NK-92 treated with Interleukin-12 subunit alpha and Interleukin-12 subunit beta, amount 100 ng/mL, for 24 hours (cell line): Measurements from ENCODE around the gene GPSM1.
A peak's percentile ranks its signal among the peaks of the same experiment; 100 is the strongest.
"Not testable (repeated sequence)": the region's sequence is repeated elsewhere in the genome, so short reads cannot be mapped to it uniquely, and the experiment has no call there.

Experiments
- DNase-seq: peaks from one replicate; lab custom pipeline; 2025; lab: John Stamatoyannopoulos, UW

The GPSM1 gene

GRCh38 chr9:136397643-136398042 lies 70.3 kb downstream of the GPSM1 start:
- DNase-seq = no peak

- no peak for DNase-seq
These were observed 70.9 kb downstream of the GPSM1 start for GRCh38 chr9:136398286-136398685.

GRCh38 chr9:136399176-136400037 lies 72.1 kb downstream of the GPSM1 start:
- no peak for DNase-seq

- peak; percentile 58 for DNase-seq
These were observed 72.9 kb downstream of the GPSM1 start, which contains the start of gene SNAPC4 for GRCh38 chr9:136400038-136400834. Gene SNAPC4, minus strand, starts transcription at chr9:136400170. Its CDS starts 1,742 bp downstream, at chr9:136398428.

GRCh38 chr9:136401173-136401922 lies 74.0 kb downstream of the GPSM1 start:
- no peak for DNase-seq

- DNase-seq = no peak
These were observed 74.7 kb downstream of the GPSM1 start for GRCh38 chr9:136402067-136402466.

GRCh38 chr9:136403538-136403914 lies 76.2 kb downstream of the GPSM1 start:
- peak; percentile 42 for DNase-seq

GRCh38 chr9:136403915-136404800 lies 76.8 kb downstream of the GPSM1 start:
- DNase-seq = no peak

- DNase-seq = no peak
These were observed 77.4 kb downstream of the GPSM1 start for GRCh38 chr9:136404801-136405136.

- DNase-seq = no peak
These were observed 78.1 kb downstream of the GPSM1 start for GRCh38 chr9:136405481-136405880.

GRCh38 chr9:136405904-136406303 lies 78.6 kb downstream of the GPSM1 start:
- not testable (repeated sequence) for DNase-seq

- not testable (repeated sequence) for DNase-seq
These were observed 79.7 kb downstream of the GPSM1 start for GRCh38 chr9:136407061-136407460.

GRCh38 chr9:136407911-136408310 lies 80.6 kb downstream of the GPSM1 start:
- DNase-seq = no peak
